ENCODE results near the gene CLGN.

CLGN gene

GRCh38 chr4:140342620-140343019 is 84.8 kb downstream of the CLGN start:
- Histone ChIP-seq H3K4me1 (ENCODE audit: control insufficient read depth in 1 of 2, insufficient read depth in 2 of 2, low read length in 2 of 2) (peaks cover 0 to 15% of the 10 kb centered on the region in 2 donors), H3K9ac (ENCODE audit: low read depth in 1 of 2, low read length in 2 of 2) (no peak overlapping the region), H3K27me3 (ENCODE audit: control insufficient read depth in 1 of 2, insufficient read depth in 2 of 2, low read length in 2 of 2) (no peaks in the 10 kb centered on the region), H3K4me3 (ENCODE audit: low read depth in 1 of 2, low read length in 2 of 2) (no peak overlapping the region), H3K27ac (ENCODE audit: low read depth, low read length) (no peak overlapping the region), H3K9me3 (ENCODE audit: control insufficient read depth in 1 of 2, low read length in 2 of 2) (no peaks in the 10 kb centered on the region), H3K36me3 (ENCODE audit: control insufficient read depth in 1 of 2, insufficient read depth in 2 of 2, low read length in 2 of 2) (no peaks in the 10 kb centered on the region)

Measured in duodenal mucosa (tissue), 2 donors.